ENCODE data around the gene BABAM1. TPM values are rescaled to one million over a fixed set of nuclear protein-coding genes. Genes with fewer than 3 reads are reported as not detected.

BABAM1 gene
- polyA plus RNA-seq, 3 donors, result 76.9 to 106 (median 90.3) TPM

DNA sequence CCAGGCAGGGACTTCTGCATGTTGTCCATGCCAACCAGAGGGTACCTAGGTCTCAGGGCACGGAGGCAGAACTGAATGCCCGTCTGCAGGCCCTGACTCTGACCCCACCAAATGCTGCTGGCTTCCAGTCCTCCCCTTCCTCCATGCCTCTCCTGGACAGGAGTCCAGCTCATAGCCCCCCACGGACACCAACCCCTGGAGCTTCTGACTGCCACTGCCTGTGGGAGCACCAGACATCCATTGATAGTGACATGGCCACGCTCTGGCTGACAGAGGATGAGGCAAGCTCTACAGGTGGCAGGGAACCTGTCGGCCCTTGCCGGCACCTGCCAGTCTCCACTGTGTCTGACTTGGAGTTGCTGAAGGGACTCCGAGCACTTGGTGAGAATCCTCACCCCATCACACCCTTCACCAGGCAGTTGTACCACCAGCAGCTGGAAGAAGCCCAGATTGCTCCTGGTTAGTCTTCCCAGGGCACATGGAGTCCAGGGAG, 16.3 kb downstream of the BABAM1 start:
- peak overlapping the region in 1 of 7 donors; percentile 6 for H3K27ac Mint-ChIP-seq
- peak overlapping the region in 1 of 2 donors; percentile 56 for H3K4me3 Mint-ChIP-seq
- H3K36me3 Mint-ChIP-seq, result peaks cover 10 to 36% of the 10 kb centered on the region in 2 donors
- TF ChIP-seq, protein P1, sequence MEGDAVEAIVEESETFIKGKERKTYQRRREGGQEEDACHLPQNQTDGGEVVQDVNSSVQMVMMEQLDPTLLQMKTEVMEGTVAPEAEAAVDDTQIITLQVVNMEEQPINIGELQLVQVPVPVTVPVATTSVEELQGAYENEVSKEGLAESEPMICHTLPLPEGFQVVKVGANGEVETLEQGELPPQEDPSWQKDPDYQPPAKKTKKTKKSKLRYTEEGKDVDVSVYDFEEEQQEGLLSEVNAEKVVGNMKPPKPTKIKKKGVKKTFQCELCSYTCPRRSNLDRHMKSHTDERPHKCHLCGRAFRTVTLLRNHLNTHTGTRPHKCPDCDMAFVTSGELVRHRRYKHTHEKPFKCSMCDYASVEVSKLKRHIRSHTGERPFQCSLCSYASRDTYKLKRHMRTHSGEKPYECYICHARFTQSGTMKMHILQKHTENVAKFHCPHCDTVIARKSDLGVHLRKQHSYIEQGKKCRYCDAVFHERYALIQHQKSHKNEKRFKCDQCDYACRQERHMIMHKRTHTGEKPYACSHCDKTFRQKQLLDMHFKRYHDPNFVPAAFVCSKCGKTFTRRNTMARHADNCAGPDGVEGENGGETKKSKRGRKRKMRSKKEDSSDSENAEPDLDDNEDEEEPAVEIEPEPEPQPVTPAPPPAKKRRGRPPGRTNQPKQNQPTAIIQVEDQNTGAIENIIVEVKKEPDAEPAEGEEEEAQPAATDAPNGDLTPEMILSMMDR (IDR thresholded peaks at IDR 0.05), result no peak
- no peaks in the 10 kb centered on the region for H3K79me2 ChIP-seq (ENCODE audit: insufficient read depth, low read length)
- H3K4me2 ChIP-seq (replicated peaks; ENCODE audit: extremely low read depth, low read length, poor library complexity, severe bottlenecking), result no peak overlapping the region
- H3K27ac ChIP-seq (ENCODE audit: low read depth in 1 of 2, low read length in 2 of 2), result no peak overlapping the region
- peaks cover 8 to 39% of the 10 kb centered on the region in 2 donors for H3K36me3 ChIP-seq (replicated peaks in 1 of 2; ENCODE audit: control insufficient read depth in 1 of 2, insufficient read depth in 2 of 2, low read length in 2 of 2)
- peaks cover 0 to 2% (median 2%) of the 10 kb centered on the region in 3 donors for H3K27me3 Mint-ChIP-seq (ENCODE audit: low read depth in 3 of 3)
- intact Hi-C loops (cut with micrococcal nuclease), result loop anchor here (2.0 to 5.0 kb wide), 2 partner anchors 25 to 76 kb away; no protein-coding TSS in a partner anchor
- H3K9ac ChIP-seq (ENCODE audit: insufficient read depth, low read length, poor library complexity, severe bottlenecking), result no peak overlapping the region
- no peaks in the 10 kb centered on the region for H3K9me3 ChIP-seq (replicated peaks in 1 of 2; ENCODE audit: control insufficient read depth in 1 of 2, insufficient read depth in 1 of 2, low read length in 2 of 2)
- H3K4me1 Mint-ChIP-seq, result peaks cover 17% of the 10 kb centered on the region
- no peak for DNase-seq
- H3K9me3 Mint-ChIP-seq, result no peaks in the 10 kb centered on the region
- H4K20me1 ChIP-seq (ENCODE audit: insufficient read depth, low read length), result peaks cover 4% of the 10 kb centered on the region
- peaks cover 25 to 26% of the 10 kb centered on the region in 2 donors for H3K4me1 ChIP-seq (ENCODE audit: control insufficient read depth in 1 of 2, insufficient read depth in 2 of 2, low read length in 2 of 2)
- no peak overlapping the region for H2AFZ ChIP-seq (ENCODE audit: insufficient read depth, low read depth, low read length, poor library complexity, severe bottlenecking)
- WGBS (ENCODE audit: insufficient coverage), result 98% methylated on average over 7 of the region's 7 CpGs
- H3K4me3 ChIP-seq (replicated peaks in 1 of 3; ENCODE audit: low read depth in 2 of 3, low read length in 3 of 3), result no peak overlapping the region
- no peaks in the 10 kb centered on the region for H3K27me3 ChIP-seq (ENCODE audit: control insufficient read depth in 2 of 2, insufficient read depth in 2 of 2, low read length in 2 of 2)

DNA sequence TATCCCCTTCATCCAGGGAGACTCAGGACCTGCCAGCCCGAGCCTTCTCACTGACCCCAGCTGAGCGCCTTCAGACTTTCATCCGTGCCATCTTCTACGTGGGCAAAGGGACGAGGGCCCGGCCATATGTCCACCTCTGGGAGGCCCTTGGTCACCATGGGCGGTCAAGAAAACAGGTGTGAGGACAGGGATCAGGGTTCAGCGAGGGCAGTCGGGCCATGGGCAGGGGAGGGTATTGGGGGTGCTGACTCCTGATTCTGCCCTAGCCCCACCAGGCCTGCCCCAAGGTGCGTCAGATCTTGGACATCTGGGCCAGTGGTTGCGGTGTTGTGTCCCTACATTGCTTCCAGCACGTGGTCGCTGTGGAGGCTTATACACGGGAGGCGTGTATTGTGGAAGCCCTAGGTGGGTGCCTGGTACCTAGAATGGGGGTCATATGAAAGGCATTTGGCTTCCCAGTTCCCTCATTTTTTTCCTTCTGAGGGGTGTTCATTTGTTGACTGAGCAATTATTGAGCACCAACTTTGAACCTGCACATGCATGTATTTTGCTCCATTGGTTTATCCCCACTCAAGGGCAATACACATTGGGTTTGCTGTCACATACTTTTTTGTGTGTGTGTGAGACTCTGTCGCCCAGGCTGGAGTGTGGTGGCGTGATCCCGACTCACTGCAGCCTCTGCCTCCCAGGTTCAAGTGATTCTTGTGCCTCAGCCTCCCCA, 18.3 kb downstream of the BABAM1 start:
- H3K4me2 ChIP-seq (replicated peaks; ENCODE audit: extremely low read depth, low read length, poor library complexity, severe bottlenecking), result no peak overlapping the region
- H3K9ac ChIP-seq (ENCODE audit: insufficient read depth, low read length, poor library complexity, severe bottlenecking), result no peak overlapping the region
- Mint-ChIP-seq H3K27me3 (ENCODE audit: low read depth in 3 of 3) (peaks cover 0 to 10% (median 0%) of the 10 kb centered on the region in 3 donors), H3K36me3 (peaks cover 10 to 37% of the 10 kb centered on the region in 2 donors), H3K4me1 (peaks cover 12% of the 10 kb centered on the region), H3K9me3 (no peaks in the 10 kb centered on the region), H3K27ac (no peak overlapping the region), H3K4me3 (no peak overlapping the region)
- H3K27me3 ChIP-seq (ENCODE audit: control insufficient read depth in 2 of 2, insufficient read depth in 2 of 2, low read length in 2 of 2), result no peaks in the 10 kb centered on the region
- peaks cover 8 to 27% of the 10 kb centered on the region in 2 donors for H3K36me3 ChIP-seq (replicated peaks in 1 of 2; ENCODE audit: control insufficient read depth in 1 of 2, insufficient read depth in 2 of 2, low read length in 2 of 2)
- peaks cover 24 to 25% of the 10 kb centered on the region in 2 donors for H3K4me1 ChIP-seq (ENCODE audit: control insufficient read depth in 1 of 2, insufficient read depth in 2 of 2, low read length in 2 of 2)
- no peak for DNase-seq
- intact Hi-C loops (cut with micrococcal nuclease), result no loop called here
- H4K20me1 ChIP-seq (ENCODE audit: insufficient read depth, low read length), result peaks cover 4% of the 10 kb centered on the region
- H2AFZ ChIP-seq (ENCODE audit: insufficient read depth, low read depth, low read length, poor library complexity, severe bottlenecking), result no peak overlapping the region
- H3K79me2 ChIP-seq (ENCODE audit: insufficient read depth, low read length), result no peaks in the 10 kb centered on the region
- WGBS (ENCODE audit: insufficient coverage), result 96% methylated on average over 15 of the region's 18 CpGs
- H3K4me3 ChIP-seq (replicated peaks in 1 of 3; ENCODE audit: low read depth in 2 of 3, low read length in 3 of 3), result no peak overlapping the region
- no peak overlapping the region for H3K27ac ChIP-seq (ENCODE audit: low read depth in 1 of 2, low read length in 2 of 2)
- H3K9me3 ChIP-seq (replicated peaks in 1 of 2; ENCODE audit: control insufficient read depth in 1 of 2, insufficient read depth in 1 of 2, low read length in 2 of 2), result no peaks in the 10 kb centered on the region
- TF ChIP-seq, protein P1 (IDR thresholded peaks at IDR 0.05), result no peak
